Kidney (tissue), 14 donors: Measurements from ENCODE around the gene PTH. TPM values are rescaled to one million over a fixed set of nuclear protein-coding genes. Genes with fewer than 3 reads are reported as not detected.

Experiments
- DNase-seq, 5 donors: peaks; one replicate each; pipeline ENCODE4 v3.0.0-alpha.2; 2013 to 2020
- FAIRE-seq: peaks from 2 replicates; lab custom pipeline; 2012; peaks lifted over from hg19 to GRCh38; lab: Jason Lieb, UNC
- H3K27ac ChIP-seq, 2 donors: one replicate each; pipeline ENCODE4 v1.7.0; 2013; ENCODE audit warnings: low read depth in 2 of 2, low read length in 2 of 2, inconsistent platforms in 1 of 2
- H3K27me3 ChIP-seq: one replicate; pipeline ENCODE4 v1.7.1; 2013; ENCODE audit warnings: low read length, inconsistent platforms; ENCODE audit not compliant: control insufficient read depth, insufficient read depth
- H3K36me3 ChIP-seq, 3 donors: one replicate each; pipeline versions ENCODE4 v1.7.0 to v1.7.1; 2013; ENCODE audit warnings: low read length in 3 of 3, control low read depth in 1 of 3, inconsistent platforms in 1 of 3; ENCODE audit not compliant: insufficient read depth in 3 of 3, control insufficient read depth in 2 of 3
- H3K4me1 ChIP-seq, 3 donors: one replicate each; pipeline versions ENCODE4 v1.7.0 to v1.7.1; 2013; ENCODE audit warnings: low read length in 3 of 3, inconsistent platforms in 1 of 3, low read depth in 1 of 3; ENCODE audit not compliant: control insufficient read depth in 2 of 3, insufficient read depth in 2 of 3
- H3K4me3 ChIP-seq, 3 donors: one replicate each; pipeline versions ENCODE4 v1.7.0 to v1.8.1; 2013; ENCODE audit warnings: low read length in 3 of 3, control low read depth in 1 of 3, inconsistent platforms in 1 of 3
- H3K9ac ChIP-seq, 3 donors: one replicate each; pipeline versions ENCODE4 v1.7.0 to v1.7.1; 2013; ENCODE audit warnings: low read length in 3 of 3, control low read depth in 1 of 3, inconsistent platforms in 1 of 3
- H3K9me3 ChIP-seq, 3 donors: one replicate each; pipeline versions ENCODE4 v1.7.0 to v1.7.1; 2013; ENCODE audit warnings: low read length in 3 of 3, control low read depth in 1 of 3, inconsistent platforms in 1 of 3; ENCODE audit not compliant: control insufficient read depth in 2 of 3, insufficient read depth in 1 of 3
- intact Hi-C: fragments of 100-400 bp; cut with DNase I; formaldehyde crosslinking; loops from one replicate; pipeline ENCODE4 v1.11.1; 2022
- polyA plus RNA-seq: library from polyadenylated mRNA; stranded (reverse); fragments of 350-450 nt; fragmentation: Illumina TruSeq; extraction: RNeasy Lipid Tissue Mini Kit (QIAGEN cat#74804); gene quantifications from one replicate; pipeline ENCODE4 v1.2.3, GENCODE V29; 2014; ENCODE audit warnings: low read depth, low replicate concordance; ENCODE audit not compliant: insufficient read depth
- total RNA-seq: library from RNA; stranded (reverse); fragmentation: NEBNext Ultra II Directional; extraction: Animal tissue kit (Norgen Biotek cat#: 25700); gene quantifications from one replicate; pipeline ENCODE4 v1.2.1, GENCODE V29; 2021
- TF ChIP-seq, protein P1 (sequence below): IDR thresholded peaks from 3 replicates; pipeline ENCODE4 v1.5.1; 2012; ENCODE audit warnings: mild to moderate bottlenecking, moderate library complexity, borderline replicate concordance; ENCODE audit not compliant: insufficient read depth; ENCODE audit errors: extremely low read depth
- donor health status: control.
- donor health status: control.
- donor health status: control.
- donor health status: control.
- donor health status: control.
- donor health status: DM: yes; HTN: yes; CAD: no.
- donor health status: Normal renal cell carcinoma (clear cell type).

PTH gene
- total and polyA plus RNA-seq, 2 donors from 2014 or later: not detected

GRCh38 chr11:13450832-13451397 lies 44.9 kb downstream of the PTH start:
- no peak for DNase-seq
- TF ChIP-seq, protein P1, sequence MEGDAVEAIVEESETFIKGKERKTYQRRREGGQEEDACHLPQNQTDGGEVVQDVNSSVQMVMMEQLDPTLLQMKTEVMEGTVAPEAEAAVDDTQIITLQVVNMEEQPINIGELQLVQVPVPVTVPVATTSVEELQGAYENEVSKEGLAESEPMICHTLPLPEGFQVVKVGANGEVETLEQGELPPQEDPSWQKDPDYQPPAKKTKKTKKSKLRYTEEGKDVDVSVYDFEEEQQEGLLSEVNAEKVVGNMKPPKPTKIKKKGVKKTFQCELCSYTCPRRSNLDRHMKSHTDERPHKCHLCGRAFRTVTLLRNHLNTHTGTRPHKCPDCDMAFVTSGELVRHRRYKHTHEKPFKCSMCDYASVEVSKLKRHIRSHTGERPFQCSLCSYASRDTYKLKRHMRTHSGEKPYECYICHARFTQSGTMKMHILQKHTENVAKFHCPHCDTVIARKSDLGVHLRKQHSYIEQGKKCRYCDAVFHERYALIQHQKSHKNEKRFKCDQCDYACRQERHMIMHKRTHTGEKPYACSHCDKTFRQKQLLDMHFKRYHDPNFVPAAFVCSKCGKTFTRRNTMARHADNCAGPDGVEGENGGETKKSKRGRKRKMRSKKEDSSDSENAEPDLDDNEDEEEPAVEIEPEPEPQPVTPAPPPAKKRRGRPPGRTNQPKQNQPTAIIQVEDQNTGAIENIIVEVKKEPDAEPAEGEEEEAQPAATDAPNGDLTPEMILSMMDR: no peak
- H3K4me3 ChIP-seq: no peak overlapping the region
- no peaks in the 10 kb centered on the region for H3K27me3 ChIP-seq
- no peaks in the 10 kb centered on the region for H3K4me1 ChIP-seq
- H3K27ac ChIP-seq: no peak overlapping the region
- H3K9ac ChIP-seq: no peak overlapping the region
- intact Hi-C loops: no loop called here
- no peak for FAIRE-seq
- no peaks in the 10 kb centered on the region for H3K9me3 ChIP-seq
- H3K36me3 ChIP-seq: no peaks in the 10 kb centered on the region

DNA sequence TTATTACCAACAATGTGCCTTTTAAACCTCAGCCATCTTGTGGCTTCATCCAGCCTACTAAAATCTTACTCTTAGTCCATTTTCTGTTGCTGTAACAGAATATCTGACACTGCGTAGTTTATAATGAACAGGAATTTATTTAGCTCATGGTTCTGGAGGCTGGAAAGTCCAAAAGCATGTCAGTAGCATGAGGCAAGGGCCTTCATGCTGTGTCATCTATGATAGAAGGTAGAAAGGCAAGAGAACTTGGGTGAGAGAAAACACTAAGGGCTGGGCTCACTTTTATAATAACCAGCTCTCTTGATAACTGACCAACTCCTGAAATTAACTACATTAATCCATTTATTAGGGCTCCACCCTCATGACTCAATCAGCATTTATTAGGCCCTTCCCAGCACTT lies 46.3 kb downstream of the PTH start:
- Histone ChIP-seq H3K4me3 (no peak overlapping the region), H3K9me3 (no peaks in the 10 kb centered on the region), H3K4me1 (no peaks in the 10 kb centered on the region), H3K36me3 (no peaks in the 10 kb centered on the region), H3K27me3 (no peaks in the 10 kb centered on the region), H3K27ac (no peak overlapping the region), H3K9ac (no peak overlapping the region)
- intact Hi-C loops: no loop called here
- DNase-seq: no peak
- TF ChIP-seq, protein P1: no peak
- FAIRE-seq: no peak

DNA sequence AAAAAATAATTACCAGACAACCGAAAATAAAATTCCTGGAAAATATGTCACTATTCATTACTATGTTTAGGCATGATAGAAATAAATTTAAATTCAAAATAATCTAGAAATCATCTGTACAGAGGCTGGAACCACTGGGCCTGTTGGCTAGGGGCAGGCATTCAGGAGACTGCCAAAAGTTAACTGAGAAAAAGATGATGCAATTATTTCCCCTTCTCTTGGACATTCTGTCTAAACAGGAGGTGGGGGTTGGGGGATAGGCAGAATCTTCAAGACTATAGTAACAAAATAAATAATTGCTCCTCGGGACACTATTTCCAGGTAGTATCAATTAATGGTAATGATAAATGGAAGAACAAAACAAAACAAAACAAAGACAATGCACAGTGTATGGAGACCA lies 46.9 kb downstream of the PTH start:
- Histone ChIP-seq H3K4me3 (no peak overlapping the region), H3K9me3 (no peaks in the 10 kb centered on the region), H3K36me3 (no peaks in the 10 kb centered on the region), H3K27me3 (no peaks in the 10 kb centered on the region), H3K27ac (no peak overlapping the region), H3K9ac (no peak overlapping the region), H3K4me1 (no peaks in the 10 kb centered on the region)
- intact Hi-C loops: no loop called here
- TF ChIP-seq, protein P1: no peak
- DNase-seq: no peak
- no peak for FAIRE-seq

DNA sequence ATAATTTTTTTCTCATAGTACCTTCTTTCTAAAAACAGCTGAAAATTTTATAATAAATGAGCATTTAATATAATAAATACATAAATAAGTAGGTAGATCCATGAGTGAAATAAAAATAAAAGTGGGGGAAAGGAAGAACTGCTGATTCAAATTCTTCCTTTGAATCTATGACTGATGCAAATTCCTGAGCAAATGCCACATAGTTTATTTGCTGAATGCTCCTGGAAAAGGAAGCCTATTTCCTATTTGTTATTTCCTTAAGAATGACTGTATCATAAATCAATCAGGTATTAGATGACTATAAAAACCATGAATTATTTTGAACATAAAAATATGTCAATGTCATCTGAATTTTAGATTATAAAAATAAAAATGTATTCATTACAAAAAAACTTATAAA lies 49.4 kb downstream of the PTH start:
- Histone ChIP-seq H3K4me3 (no peak overlapping the region), H3K9me3 (no peaks in the 10 kb centered on the region), H3K9ac (no peak overlapping the region), H3K36me3 (no peaks in the 10 kb centered on the region), H3K27ac (no peak overlapping the region), H3K27me3 (no peaks in the 10 kb centered on the region), H3K4me1 (no peaks in the 10 kb centered on the region)
- FAIRE-seq (peak; percentile 32), DNase-seq (no peak)
- intact Hi-C loops: no loop called here
- TF ChIP-seq, protein P1: no peak
